Activated CD8-positive, alpha-beta memory T cell treated with anti-CD3 and anti-CD28 coated beads, Interleukin-2, amount 50 U/mL, for 24 hours (primary cell): ENCODE results near the gene HES4.
A peak's percentile ranks its signal among the peaks of the same experiment; 100 is the strongest.
"Not testable (repeated sequence)": the region's sequence is repeated elsewhere in the genome, so short reads cannot be mapped to it uniquely, and the experiment has no call there.

Source experiments
- DNase-seq: peaks from one replicate; pipeline ENCODE4 v3.0.0-alpha.2; 2020; ENCODE audit errors: extremely low read depth

Gene HES4

GRCh38 chr1:1018321-1018685, 18.4 kb upstream of the HES4 start:
- DNase-seq = not testable (repeated sequence)

GRCh38 chr1:1017397-1018320, 17.8 kb upstream of the HES4 start:
- DNase-seq = not testable (repeated sequence)

- DNase-seq = no peak
Observed at GRCh38 chr1:1014799-1015681, 15.1 kb upstream of the HES4 start.

GRCh38 chr1:1013922-1014648, 14.2 kb upstream of the HES4 start:
- no peak for DNase-seq

GRCh38 chr1:1013105-1013921, 13.4 kb upstream of the HES4 start, which contains the start of gene ISG15:
Gene ISG15 (plus strand): TSS chr1:1013497. CDS start chr1:1013574, 77 bp downstream.
- DNase-seq = peak; percentile 64

GRCh38 chr1:1012736-1013104, 12.8 kb upstream of the HES4 start:
- not testable (repeated sequence) for DNase-seq

- no peak for DNase-seq
Observed at GRCh38 chr1:1011396-1011949, 11.6 kb upstream of the HES4 start.

- not testable (repeated sequence) for DNase-seq
Observed at GRCh38 chr1:1010131-1010530, 10.2 kb upstream of the HES4 start.

- DNase-seq = no peak
Observed at GRCh38 chr1:1006305-1007159, 6.6 kb upstream of the HES4 start.

GRCh38 chr1:1005774-1006304, 5.9 kb upstream of the HES4 start:
- no peak for DNase-seq

- no peak for DNase-seq
Observed at GRCh38 chr1:1004780-1005697, 5.1 kb upstream of the HES4 start.

GRCh38 chr1:1004420-1004779, 4.5 kb upstream of the HES4 start:
- no peak for DNase-seq

- DNase-seq = no peak
Observed at GRCh38 chr1:1003618-1004419, 3.9 kb upstream of the HES4 start.

GRCh38 chr1:1001057-1001783, 1.3 kb upstream of the HES4 start:
- no peak for DNase-seq

GRCh38 chr1:1000357-1001056, 610 bp upstream of the HES4 start:
- peak; percentile 25 for DNase-seq

GRCh38 chr1:998995-999724, 737 bp downstream of the HES4 start:
- DNase-seq = no peak
